Esophagus muscularis mucosa (tissue), 4 donors: ENCODE data around the gene ENOX1.

Source experiments
- EP300 ChIP-seq: sonication (generic); formaldehyde crosslinking; IDR thresholded peaks from one replicate; pipeline ENCODE4 v1.6.1; 2017; ENCODE audit warnings: antibody characterized with exemption
- POLR2AphosphoS5 ChIP-seq, 2 donors: sonication (generic); formaldehyde crosslinking; IDR thresholded peaks; one replicate each; pipeline ENCODE4 v1.6.1; 2017; ENCODE audit warnings: antibody characterized with exemption in 2 of 2
- TF ChIP-seq, protein P1 (sequence below), 3 experiments: fragments of 200-600 bp in 2 of 3; fragments of 450-650 bp in 1 of 3; sonication (generic) in 2 of 3; IDR thresholded peaks; one replicate each; pipeline ENCODE4 v1.5.1; 2017 to 2019; ENCODE audit warnings: antibody characterized with exemption in 3 of 3, mild to moderate bottlenecking in 2 of 3, moderate library complexity in 1 of 3

DNA sequence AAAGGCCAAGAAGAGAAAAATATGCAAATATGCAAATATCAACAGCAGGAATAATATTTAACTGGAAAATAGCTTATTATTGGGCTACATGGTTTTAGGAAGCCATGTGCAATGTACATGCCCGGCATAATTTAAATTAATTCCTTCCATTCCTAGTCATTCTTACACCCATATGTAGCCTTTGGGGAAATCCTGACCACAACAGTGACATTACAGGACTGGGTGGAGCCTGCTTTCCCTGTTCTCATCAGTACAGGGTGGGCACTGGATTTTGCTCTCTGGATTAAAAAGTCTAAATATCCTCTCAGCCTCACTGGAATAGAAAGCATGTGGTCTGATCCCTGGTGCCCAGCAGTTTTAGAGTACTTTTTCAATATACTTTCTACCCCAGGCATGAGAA lies 565.2 kb downstream of the ENOX1 start:
- no peak for TF ChIP-seq POLR2AphosphoS5 (IDR thresholded peaks at IDR 0.05)
- TF ChIP-seq, protein P1, sequence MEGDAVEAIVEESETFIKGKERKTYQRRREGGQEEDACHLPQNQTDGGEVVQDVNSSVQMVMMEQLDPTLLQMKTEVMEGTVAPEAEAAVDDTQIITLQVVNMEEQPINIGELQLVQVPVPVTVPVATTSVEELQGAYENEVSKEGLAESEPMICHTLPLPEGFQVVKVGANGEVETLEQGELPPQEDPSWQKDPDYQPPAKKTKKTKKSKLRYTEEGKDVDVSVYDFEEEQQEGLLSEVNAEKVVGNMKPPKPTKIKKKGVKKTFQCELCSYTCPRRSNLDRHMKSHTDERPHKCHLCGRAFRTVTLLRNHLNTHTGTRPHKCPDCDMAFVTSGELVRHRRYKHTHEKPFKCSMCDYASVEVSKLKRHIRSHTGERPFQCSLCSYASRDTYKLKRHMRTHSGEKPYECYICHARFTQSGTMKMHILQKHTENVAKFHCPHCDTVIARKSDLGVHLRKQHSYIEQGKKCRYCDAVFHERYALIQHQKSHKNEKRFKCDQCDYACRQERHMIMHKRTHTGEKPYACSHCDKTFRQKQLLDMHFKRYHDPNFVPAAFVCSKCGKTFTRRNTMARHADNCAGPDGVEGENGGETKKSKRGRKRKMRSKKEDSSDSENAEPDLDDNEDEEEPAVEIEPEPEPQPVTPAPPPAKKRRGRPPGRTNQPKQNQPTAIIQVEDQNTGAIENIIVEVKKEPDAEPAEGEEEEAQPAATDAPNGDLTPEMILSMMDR (IDR thresholded peaks at IDR 0.05) = no peak
- no peak for TF ChIP-seq EP300
